ENCODE results near the gene FNBP1. TPM values are rescaled to one million over a fixed set of nuclear protein-coding genes. Genes with fewer than 3 reads are reported as not detected.

Gene FNBP1
- total and polyA plus RNA-seq, 10 of the 15 experiments (the other 5 are each of a cell fraction or from before 2014, with no cell fraction given) = 64.5 to 353 (median 179) TPM

GRCh38 chr9:130024597-130024994 lies 18.4 kb downstream of the FNBP1 start:
- in situ Hi-C loops (cut with MboI) = no loop called here
- H2AFZ ChIP-seq (ENCODE audit: control insufficient read depth, low read depth, low read length) = no peak overlapping the region
- peak overlapping the region; percentile 98 for H3K4me2 ChIP-seq (ENCODE audit: control insufficient read depth, insufficient read depth)
- no peak for DNase-seq (ENCODE audit: low read depth, low spot score)
- CTCF ChIA-PET = no interaction called here
- BruUV-seq (replicated peaks) = no TSS peak
- no peaks in the 10 kb centered on the region for H3K9me3 ChIP-seq (replicated peaks; ENCODE audit: control insufficient read depth, insufficient read depth, low read length)
- peaks cover 98% of the 10 kb centered on the region for H3K79me2 ChIP-seq (ENCODE audit: control insufficient read depth, insufficient read depth, low read length)
- H3K36me3 ChIP-seq (ENCODE audit: control insufficient read depth in 2 of 2, insufficient read depth in 2 of 2, low read length in 1 of 2) = peaks cover 4 to 37% of the 10 kb centered on the region in 2 experiments; a peak in 3 of 4 replicates
- POLR2A ChIA-PET = interaction anchor here (0.7 to 14.0 kb wide), 4 partner anchors 12 to 30 kb away, joined by 4 to 270 read pairs (median 199); partner anchors contain the start of gene FNBP1
- 7% methylated on average over 5 of the region's 5 CpGs for WGBS (ENCODE audit: insufficient coverage, insufficient replicate concordance, low lambda C conversion rate, missing lambda C conversion rate)
- no peaks in the 10 kb centered on the region for H3K27me3 ChIP-seq (replicated peaks in 1 of 2; ENCODE audit: control insufficient read depth in 2 of 2, insufficient read depth in 2 of 2, low read length in 1 of 2)
- peak overlapping the region; percentile 66 for H3K9ac ChIP-seq (ENCODE audit: control insufficient read depth, insufficient read depth, low read length)
- H4K20me1 ChIP-seq (ENCODE audit: control insufficient read depth, insufficient read depth) = peaks cover 2% of the 10 kb centered on the region; the same call in 1 of the 2 replicates
- SMC1A ChIA-PET (ENCODE audit: uncharacterized antibody, unreplicated experiment) = interaction anchor here (0.7 to 28.7 kb wide), 9 partner anchors 8 to 190 kb away, joined by 3 to 763 read pairs (median 7); no protein-coding TSS in a partner anchor
- H3K27ac ChIP-seq (ENCODE audit: control insufficient read depth, insufficient read depth) = peak overlapping the region; percentile 83
- no peak for FAIRE-seq
- peaks cover 90% of the 10 kb centered on the region for H3K4me1 ChIP-seq (ENCODE audit: control insufficient read depth, insufficient read depth, low read length)
- peak overlapping the region; percentile 71 for H3K4me3 ChIP-seq
- intact Hi-C loops (cut with micrococcal nuclease; ENCODE audit: unreplicated experiment) = no loop called here
- ATAC-seq = no peak
- RAD21 ChIA-PET (ENCODE audit: unreplicated experiment) = interaction anchor here (1.9 to 17.1 kb wide), 7 partner anchors 7 to 138 kb away, joined by 5 to 418 read pairs (median 60); partner anchors contain the start of gene FNBP1
- TF ChIP-seq HSF1 (IDR thresholded peaks at IDR 0.05; ENCODE audit: low read depth, low read length) (no peak), SKIL (IDR thresholded peaks at IDR 0.05; ENCODE audit: low read depth, poor library complexity, severe bottlenecking) (peak; percentile 5), RAD51 (IDR thresholded peaks at IDR 0.05) (0 out of 2 replicates have a peak, but pooled peaks have one; percentile 7), SMAD1 (IDR thresholded peaks at IDR 0.05; ENCODE audit: low read depth, partially characterized antibody) (no peak), CUX1 (IDR thresholded peaks at IDR 0.05; ENCODE audit: insufficient replicate concordance, low read depth, low read length) (no peak), CTCF (IDR thresholded peaks at IDR 0.05 in 2 of 3, conservative IDR thresholded peaks at IDR 0.05 in 1 of 3; ENCODE audit: control insufficient read depth in 2 of 3, extremely low read depth in 1 of 3, insufficient read depth in 1 of 3, low read depth in 3 of 3, low read length in 3 of 3) (no peak), POLR2AphosphoS5 (IDR thresholded peaks at IDR 0.05; ENCODE audit: low read length) (peak; percentile 7), E4F1 (IDR thresholded peaks at IDR 0.05; ENCODE audit: borderline replicate concordance, partially characterized antibody) (no peak)
